Endothelial cell of umbilical vein (primary cell): ENCODE data around the gene TFDP1. TPM values are rescaled to one million over a fixed set of nuclear protein-coding genes. Genes with fewer than 3 reads are reported as not detected.

Source experiments
- BruUV-seq: library from RNA; stranded (reverse); fragments of 400-500 nt; replicated peaks from 2 replicates; lab custom pipeline; 2021; lab: Mats Ljungman, UMichigan
- CTCF ChIA-PET: fragments of 300-600, 350-600 bp; sonication (Branson Sonifier 250); formaldehyde crosslinking; loops from one replicate; lab custom pipeline; 2021; ENCODE audit warnings: antibody characterized with exemption, inconsistent platforms; lab: Charles Lee
- POLR2A ChIA-PET: fragments of 300-600, 350-600 bp; sonication (Branson Sonifier 250); formaldehyde crosslinking; loops from one replicate; lab custom pipeline; 2021; ENCODE audit warnings: antibody characterized with exemption, inconsistent platforms; lab: Charles Lee
- DNase-seq: peaks from one replicate; pipeline ENCODE4 v3.0.0-alpha.2; 2011; ENCODE audit warnings: low read depth, low spot score
- FAIRE-seq: peaks from 2 replicates; lab custom pipeline; 2011; peaks lifted over from hg19 to GRCh38; lab: Jason Lieb, UNC
- H2AFZ ChIP-seq: 2 replicates; pipeline ENCODE4 v1.6.0; 2012; ENCODE audit warnings: low read depth, low read length, control low read depth, inconsistent platforms
- H3K27ac ChIP-seq: 2 replicates; pipeline ENCODE4 v1.5.1; 2011; ENCODE audit warnings: low read depth, mild to moderate bottlenecking, control low read depth, low read length, moderate library complexity; ENCODE audit not compliant: insufficient read depth
- H3K27me3 ChIP-seq, 2 experiments: 2 replicates each; pipeline versions ENCODE4 v1.6.0 to v1.6.1; 2011; ENCODE audit warnings: low read length in 2 of 2, mixed read lengths in 1 of 2; ENCODE audit not compliant: control insufficient read depth in 2 of 2, insufficient read depth in 2 of 2
- H3K36me3 ChIP-seq, 2 experiments: 2 replicates in 1 of 2; 3 replicates in 1 of 2; pipeline ENCODE4 v1.5.1; 2011; ENCODE audit warnings: low read length in 2 of 2, mild to moderate bottlenecking in 1 of 2, moderate library complexity in 1 of 2; ENCODE audit not compliant: control insufficient read depth in 2 of 2, insufficient read depth in 2 of 2; ENCODE audit errors: extremely low read depth in 1 of 2
- H3K4me1 ChIP-seq: 3 replicates; pipeline ENCODE4 v1.5.1; 2011; ENCODE audit warnings: mild to moderate bottlenecking, low read length; ENCODE audit not compliant: control insufficient read depth, insufficient read depth; ENCODE audit errors: extremely low read depth
- H3K4me2 ChIP-seq: 2 replicates; pipeline ENCODE4 v1.6.1; 2011; ENCODE audit warnings: low read length, control low read depth, mixed read lengths; ENCODE audit not compliant: insufficient read depth
- H3K4me3 ChIP-seq, 3 experiments: fragments of 200-600 bp in 1 of 3; sonication (generic), shearing (Covaris generic) in 1 of 3; replicated peaks in 1 of 3; 2 replicates each; pipeline ENCODE4 v1.5.1; 2011 to 2016; ENCODE audit warnings: control low read depth in 3 of 3, low read length in 3 of 3, mild to moderate bottlenecking in 2 of 3, inconsistent platforms in 1 of 3, low read depth in 1 of 3, moderate library complexity in 1 of 3; ENCODE audit not compliant: insufficient read depth in 1 of 3
- H3K79me2 ChIP-seq: 2 replicates; pipeline ENCODE4 v1.6.0; 2012; ENCODE audit warnings: low read length, inconsistent platforms; ENCODE audit not compliant: control insufficient read depth, insufficient read depth
- H3K9ac ChIP-seq: replicated peaks from 2 replicates; pipeline ENCODE3; 2011; ENCODE audit warnings: low read length, control low read depth; ENCODE audit not compliant: insufficient read depth; ENCODE audit errors: extremely low read depth
- H3K9me1 ChIP-seq: replicated peaks from 3 replicates; pipeline ENCODE4 v1.6.0; 2011; ENCODE audit warnings: mild to moderate bottlenecking, low read length; ENCODE audit not compliant: control insufficient read depth, insufficient read depth; ENCODE audit errors: extremely low read depth
- H3K9me3 ChIP-seq: replicated peaks from 2 replicates; pipeline ENCODE4 v1.5.1; 2012; ENCODE audit warnings: low read length, inconsistent platforms; ENCODE audit not compliant: control insufficient read depth, insufficient read depth
- H4K20me1 ChIP-seq: replicated peaks from 2 replicates; pipeline ENCODE3; 2011; ENCODE audit warnings: mild to moderate bottlenecking, low read length; ENCODE audit not compliant: control insufficient read depth, insufficient read depth; ENCODE audit errors: extremely low read depth
- CTCF ChIP-seq, 2 donors: IDR thresholded peaks; 1 replicate in 1 of 2; 2 replicates in 1 of 2; pipeline ENCODE4 v1.5.1; 2011; ENCODE audit warnings: low read length in 2 of 2, mild to moderate bottlenecking in 2 of 2, moderate library complexity in 2 of 2, control low read depth in 1 of 2, inconsistent platforms in 1 of 2, low read depth in 1 of 2; ENCODE audit not compliant: insufficient read depth in 1 of 2; ENCODE audit errors: extremely low read depth in 1 of 2
- EZH2 ChIP-seq: IDR thresholded peaks from 2 replicates; pipeline ENCODE4 v1.6.1; 2012; ENCODE audit warnings: borderline replicate concordance, low read depth, mild to moderate bottlenecking, moderate library complexity, low read length, inconsistent platforms; ENCODE audit not compliant: severe bottlenecking
- FOS ChIP-seq: IDR thresholded peaks from 2 replicates; pipeline ENCODE4 v1.6.1; 2011; ENCODE audit warnings: mild to moderate bottlenecking, low read length, moderate library complexity, borderline replicate concordance; ENCODE audit not compliant: insufficient read depth
- GATA2 ChIP-seq: IDR thresholded peaks from 2 replicates; pipeline ENCODE4 v1.7.0; 2011; ENCODE audit warnings: low read depth, mild to moderate bottlenecking, moderate library complexity, mixed read lengths, low read length; ENCODE audit not compliant: insufficient read length, insufficient read depth
- JUN ChIP-seq: IDR thresholded peaks from 2 replicates; pipeline ENCODE4 v1.6.1; 2011; ENCODE audit warnings: borderline replicate concordance, low read depth; ENCODE audit not compliant: insufficient read length, insufficient read depth
- MAX ChIP-seq: IDR thresholded peaks from 2 replicates; pipeline ENCODE4 v1.6.1; 2011; ENCODE audit not compliant: insufficient read depth, insufficient read length
- MYC ChIP-seq: IDR thresholded peaks from one replicate; pipeline ENCODE4 v1.6.1; 2011; ENCODE audit warnings: mild to moderate bottlenecking, low read depth, low read length
- POLR2A ChIP-seq: IDR thresholded peaks from 2 replicates; pipeline ENCODE4 v1.6.1; 2012; ENCODE audit warnings: low read depth, mild to moderate bottlenecking, control low read depth, low read length
- POLR2AphosphoS5 ChIP-seq: IDR thresholded peaks from 2 replicates; pipeline ENCODE4 v1.6.1; 2012; ENCODE audit warnings: low read depth, mild to moderate bottlenecking, control low read depth, low read length, moderate library complexity; ENCODE audit not compliant: insufficient read depth
- dilution Hi-C: fragments of 300-500 bp; cut with MboI; formaldehyde crosslinking; loops from one replicate; pipeline ENCODE4 v1.15.0; 2019; ENCODE audit warnings: low sequenced_read_pairs; ENCODE audit not compliant: extremely low pct_ligation_motif_present
- intact Hi-C: fragments of 100-400 bp; cut with micrococcal nuclease; formaldehyde crosslinking; loops from one replicate; pipeline ENCODE4 v1.10.0; 2022
- polyA plus RNA-seq, 4 experiments: library from polyadenylated mRNA; depleted of rRNA in 3 of 4; stranded (reverse) in 3 of 4; unstranded in 1 of 4; fragments of >200 nt; gene quantifications; 2 replicates each; pipeline versions ENCODE4 v1.2.1 to v1.2.3, GENCODE V29; 2011 to 2012; ENCODE audit warnings: missing spikeins in 1 of 4
- total RNA-seq: library from RNA; stranded (reverse); gene quantifications from 2 replicates; pipeline ENCODE4 v1.2.3, GENCODE V29; 2021

The TFDP1 gene
- total and polyA plus RNA-seq, 2 donors (not counting 3 experiments of a cell fraction or from before 2014, with no cell fraction given), result 64.3 to 137 TPM

- DNase-seq (no peak), FAIRE-seq (no peak)
- no peak overlapping the region for H3K4me2 ChIP-seq
- no peaks in the 10 kb centered on the region for H3K9me1 ChIP-seq
- intact Hi-C loops, result loop anchor here (1.0 to 10.0 kb wide), 4 partner anchors 70 to 287 kb away; a partner anchor contains a TSS
- H3K27me3 ChIP-seq, result no peaks in the 10 kb centered on the region
- no peaks in the 10 kb centered on the region for H3K4me1 ChIP-seq
- H3K9me3 ChIP-seq, result no peaks in the 10 kb centered on the region
- H4K20me1 ChIP-seq, result no peaks in the 10 kb centered on the region
- no peak overlapping the region for H3K4me3 ChIP-seq
- dilution Hi-C loops, result no loop called here
- H3K36me3 ChIP-seq, result no peaks in the 10 kb centered on the region
- no TSS peak for BruUV-seq
- H2AFZ ChIP-seq, result no peak overlapping the region
- no peaks in the 10 kb centered on the region for H3K79me2 ChIP-seq
- no peak for TF ChIP-seq GATA2
- no peak for TF ChIP-seq JUN
- TF ChIP-seq MAX, result no peak
- TF ChIP-seq EZH2, result no peak
- no peak for TF ChIP-seq POLR2AphosphoS5
- no peak for TF ChIP-seq MYC
- no peak for TF ChIP-seq CTCF (IDR thresholded peaks at IDR 0.05; ENCODE audit: extremely low read depth in 1 of 2, insufficient read depth in 1 of 2, low read depth in 1 of 2, low read length in 2 of 2)
- no peak for TF ChIP-seq POLR2A
- no peak for TF ChIP-seq FOS
- no peak overlapping the region for H3K9ac ChIP-seq
- ChIA-PET CTCF (interaction anchor here (0.6 to 3.9 kb wide), 39 partner anchors 7 to 618 kb away, joined by 3 to 70 read pairs (median 5); partner anchors contain the start of gene DCUN1D2), POLR2A (no interaction called here)
- H3K27ac ChIP-seq, result no peak overlapping the region
These were observed 23.0 kb upstream of the TFDP1 start for GRCh38 chr13:113561417-113562084.
